Measurements from ENCODE around the gene HES7. TPM values are rescaled to one million over a fixed set of nuclear protein-coding genes. Genes with fewer than 3 reads are reported as not detected.
A peak's percentile ranks its signal among the peaks of the same experiment; 100 is the strongest.

The HES7 gene
- total and polyA plus RNA-seq, 9 of the 15 experiments (the other 6 are each of a cell fraction or from before 2014, with no cell fraction given) = 0.03 to 1.7 (median 0.14) TPM; not detected in 1

DNA sequence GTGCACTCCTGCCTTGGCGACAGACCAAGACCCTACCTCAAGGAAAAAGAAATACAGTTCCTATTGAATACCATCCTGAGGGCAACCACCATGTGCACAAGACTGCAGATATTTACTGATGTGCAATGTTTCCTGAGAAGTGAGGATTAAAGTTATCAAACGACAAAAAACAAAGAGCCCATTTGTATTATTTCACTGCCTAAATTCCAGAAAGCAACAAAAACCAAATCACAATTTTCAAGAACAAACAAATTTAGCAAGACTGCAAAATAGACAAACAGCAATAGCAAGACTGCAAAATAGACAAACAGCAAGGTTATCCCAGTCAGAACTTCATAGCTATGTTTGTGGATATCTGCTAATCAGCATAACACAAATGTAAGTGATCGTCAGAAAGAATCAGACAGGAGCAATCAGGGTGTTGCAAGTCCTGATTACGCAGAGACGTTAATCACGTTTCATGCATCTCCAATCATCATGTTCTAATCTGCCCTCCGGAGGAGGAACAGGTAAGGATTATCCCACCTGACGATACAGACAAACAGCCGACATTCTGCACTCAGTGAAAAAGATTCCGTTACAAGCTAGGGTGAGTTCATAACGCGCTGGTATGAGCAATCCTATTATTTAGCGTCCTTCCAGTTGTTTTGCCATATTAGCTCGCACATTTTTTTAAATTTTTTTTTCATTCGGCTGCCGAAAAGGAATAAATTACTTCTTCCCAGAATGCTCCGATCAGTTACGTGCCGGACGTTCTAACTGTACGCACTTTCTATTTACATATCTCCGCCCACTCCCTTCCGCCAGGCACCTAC, 49.4 kb upstream of the HES7 start (continued):
- TF ChIP-seq, protein P1, sequence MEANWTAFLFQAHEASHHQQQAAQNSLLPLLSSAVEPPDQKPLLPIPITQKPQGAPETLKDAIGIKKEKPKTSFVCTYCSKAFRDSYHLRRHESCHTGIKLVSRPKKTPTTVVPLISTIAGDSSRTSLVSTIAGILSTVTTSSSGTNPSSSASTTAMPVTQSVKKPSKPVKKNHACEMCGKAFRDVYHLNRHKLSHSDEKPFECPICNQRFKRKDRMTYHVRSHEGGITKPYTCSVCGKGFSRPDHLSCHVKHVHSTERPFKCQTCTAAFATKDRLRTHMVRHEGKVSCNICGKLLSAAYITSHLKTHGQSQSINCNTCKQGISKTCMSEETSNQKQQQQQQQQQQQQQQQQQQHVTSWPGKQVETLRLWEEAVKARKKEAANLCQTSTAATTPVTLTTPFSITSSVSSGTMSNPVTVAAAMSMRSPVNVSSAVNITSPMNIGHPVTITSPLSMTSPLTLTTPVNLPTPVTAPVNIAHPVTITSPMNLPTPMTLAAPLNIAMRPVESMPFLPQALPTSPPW (CRISPR knock-in tag; IDR thresholded peaks at IDR 0.05) = peak; percentile 41; the same call in 1 of the 2 replicates
- TF ChIP-seq CBX5 (IDR thresholded peaks at IDR 0.05; ENCODE audit: borderline replicate concordance, low read depth) (no peak), ZNF239 (CRISPR knock-in tag; IDR thresholded peaks at IDR 0.05) (peak; percentile 68), ZNF41 (CRISPR knock-in tag; conservative IDR thresholded peaks at IDR 0.05) (peak; percentile 91), ZNF174 (CRISPR knock-in tag; IDR thresholded peaks at IDR 0.05) (peak; percentile 86; the same call in 1 of the 2 replicates), ADNP (tag; IDR thresholded peaks at IDR 0.05) (no peak), ZKSCAN3 (CRISPR knock-in tag; IDR thresholded peaks at IDR 0.05) (no peak), CTBP1 (IDR thresholded peaks at IDR 0.05; ENCODE audit: borderline replicate concordance) (peak; percentile 99), FOXK2 (conservative IDR thresholded peaks at IDR 0.05 in 1 of 2, IDR thresholded peaks at IDR 0.05 in 1 of 2; ENCODE audit: low read depth in 2 of 2) (peak; percentile 50 to 83; a peak in 2 of 4 replicates), PHF21A (IDR thresholded peaks at IDR 0.05; ENCODE audit: borderline replicate concordance, low read depth) (peak; percentile 89; the same call in 1 of the 2 replicates), ASH1L (IDR thresholded peaks at IDR 0.05; ENCODE audit: borderline replicate concordance, low read depth, partially characterized antibody) (peak; percentile 76)
- TF ChIP-seq, protein P2, sequence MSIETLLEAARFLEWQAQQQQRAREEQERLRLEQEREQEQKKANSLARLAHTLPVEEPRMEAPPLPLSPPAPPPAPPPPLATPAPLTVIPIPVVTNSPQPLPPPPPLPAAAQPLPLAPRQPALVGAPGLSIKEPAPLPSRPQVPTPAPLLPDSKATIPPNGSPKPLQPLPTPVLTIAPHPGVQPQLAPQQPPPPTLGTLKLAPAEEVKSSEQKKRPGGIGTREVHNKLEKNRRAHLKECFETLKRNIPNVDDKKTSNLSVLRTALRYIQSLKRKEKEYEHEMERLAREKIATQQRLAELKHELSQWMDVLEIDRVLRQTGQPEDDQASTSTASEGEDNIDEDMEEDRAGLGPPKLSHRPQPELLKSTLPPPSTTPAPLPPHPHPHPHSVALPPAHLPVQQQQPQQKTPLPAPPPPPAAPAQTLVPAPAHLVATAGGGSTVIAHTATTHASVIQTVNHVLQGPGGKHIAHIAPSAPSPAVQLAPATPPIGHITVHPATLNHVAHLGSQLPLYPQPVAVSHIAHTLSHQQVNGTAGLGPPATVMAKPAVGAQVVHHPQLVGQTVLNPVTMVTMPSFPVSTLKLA (conservative IDR thresholded peaks at IDR 0.05) = peak; percentile 62 to 74
- TF ChIP-seq, protein P3, sequence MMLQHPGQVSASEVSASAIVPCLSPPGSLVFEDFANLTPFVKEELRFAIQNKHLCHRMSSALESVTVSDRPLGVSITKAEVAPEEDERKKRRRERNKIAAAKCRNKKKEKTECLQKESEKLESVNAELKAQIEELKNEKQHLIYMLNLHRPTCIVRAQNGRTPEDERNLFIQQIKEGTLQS (IDR thresholded peaks at IDR 0.05) = peak; percentile 78
- TF ChIP-seq, protein P3 (CRISPR knock-in tag; conservative IDR thresholded peaks at IDR 0.05) = peak; percentile 91; the same call in 1 of the 2 replicates
- TF ChIP-seq, protein P4, sequence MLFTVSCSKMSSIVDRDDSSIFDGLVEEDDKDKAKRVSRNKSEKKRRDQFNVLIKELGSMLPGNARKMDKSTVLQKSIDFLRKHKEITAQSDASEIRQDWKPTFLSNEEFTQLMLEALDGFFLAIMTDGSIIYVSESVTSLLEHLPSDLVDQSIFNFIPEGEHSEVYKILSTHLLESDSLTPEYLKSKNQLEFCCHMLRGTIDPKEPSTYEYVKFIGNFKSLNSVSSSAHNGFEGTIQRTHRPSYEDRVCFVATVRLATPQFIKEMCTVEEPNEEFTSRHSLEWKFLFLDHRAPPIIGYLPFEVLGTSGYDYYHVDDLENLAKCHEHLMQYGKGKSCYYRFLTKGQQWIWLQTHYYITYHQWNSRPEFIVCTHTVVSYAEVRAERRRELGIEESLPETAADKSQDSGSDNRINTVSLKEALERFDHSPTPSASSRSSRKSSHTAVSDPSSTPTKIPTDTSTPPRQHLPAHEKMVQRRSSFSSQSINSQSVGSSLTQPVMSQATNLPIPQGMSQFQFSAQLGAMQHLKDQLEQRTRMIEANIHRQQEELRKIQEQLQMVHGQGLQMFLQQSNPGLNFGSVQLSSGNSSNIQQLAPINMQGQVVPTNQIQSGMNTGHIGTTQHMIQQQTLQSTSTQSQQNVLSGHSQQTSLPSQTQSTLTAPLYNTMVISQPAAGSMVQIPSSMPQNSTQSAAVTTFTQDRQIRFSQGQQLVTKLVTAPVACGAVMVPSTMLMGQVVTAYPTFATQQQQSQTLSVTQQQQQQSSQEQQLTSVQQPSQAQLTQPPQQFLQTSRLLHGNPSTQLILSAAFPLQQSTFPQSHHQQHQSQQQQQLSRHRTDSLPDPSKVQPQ (CRISPR knock-in tag; IDR thresholded peaks at IDR 0.05; ENCODE audit: borderline replicate concordance) = no peak
- TF ChIP-seq, protein P5, sequence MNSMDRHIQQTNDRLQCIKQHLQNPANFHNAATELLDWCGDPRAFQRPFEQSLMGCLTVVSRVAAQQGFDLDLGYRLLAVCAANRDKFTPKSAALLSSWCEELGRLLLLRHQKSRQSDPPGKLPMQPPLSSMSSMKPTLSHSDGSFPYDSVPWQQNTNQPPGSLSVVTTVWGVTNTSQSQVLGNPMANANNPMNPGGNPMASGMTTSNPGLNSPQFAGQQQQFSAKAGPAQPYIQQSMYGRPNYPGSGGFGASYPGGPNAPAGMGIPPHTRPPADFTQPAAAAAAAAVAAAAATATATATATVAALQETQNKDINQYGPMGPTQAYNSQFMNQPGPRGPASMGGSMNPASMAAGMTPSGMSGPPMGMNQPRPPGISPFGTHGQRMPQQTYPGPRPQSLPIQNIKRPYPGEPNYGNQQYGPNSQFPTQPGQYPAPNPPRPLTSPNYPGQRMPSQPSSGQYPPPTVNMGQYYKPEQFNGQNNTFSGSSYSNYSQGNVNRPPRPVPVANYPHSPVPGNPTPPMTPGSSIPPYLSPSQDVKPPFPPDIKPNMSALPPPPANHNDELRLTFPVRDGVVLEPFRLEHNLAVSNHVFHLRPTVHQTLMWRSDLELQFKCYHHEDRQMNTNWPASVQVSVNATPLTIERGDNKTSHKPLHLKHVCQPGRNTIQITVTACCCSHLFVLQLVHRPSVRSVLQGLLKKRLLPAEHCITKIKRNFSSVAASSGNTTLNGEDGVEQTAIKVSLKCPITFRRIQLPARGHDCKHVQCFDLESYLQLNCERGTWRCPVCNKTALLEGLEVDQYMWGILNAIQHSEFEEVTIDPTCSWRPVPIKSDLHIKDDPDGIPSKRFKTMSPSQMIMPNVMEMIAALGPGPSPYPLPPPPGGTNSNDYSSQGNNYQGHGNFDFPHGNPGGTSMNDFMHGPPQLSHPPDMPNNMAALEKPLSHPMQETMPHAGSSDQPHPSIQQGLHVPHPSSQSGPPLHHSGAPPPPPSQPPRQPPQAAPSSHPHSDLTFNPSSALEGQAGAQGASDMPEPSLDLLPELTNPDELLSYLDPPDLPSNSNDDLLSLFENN (IDR thresholded peaks at IDR 0.05; ENCODE audit: low read depth in 2 of 2, low read length in 2 of 2) = peak in 1 of 2 experiments; percentile 100; a peak in 2 of 4 replicates

Data from K562 (cell line).